Measurements from ENCODE around the gene FARP1.

- TF ChIP-seq CTCF (IDR thresholded peaks at IDR 0.05) (no peak), POLR2A (IDR thresholded peaks at IDR 0.05) (no peak)
These were observed 277.1 kb downstream of the FARP1 start for GRCh38 chr13:98419786-98420553.
